HepG2 (cell line): ENCODE data around the gene KIAA1549. TPM values are rescaled to one million over a fixed set of nuclear protein-coding genes. Genes with fewer than 3 reads are reported as not detected.

ENCODE experiments used
- ATAC-seq: fragments of 200-7000 bp; cut with Tn5 transposase; 3 replicates; pipeline ENCODE4 v1.9.1; 2020; ENCODE audit warnings: mild to moderate bottlenecking, moderate library complexity
- BruUV-seq: library from RNA; stranded (reverse); fragments of 400-500 nt; replicated peaks from 2 replicates; lab custom pipeline; 2021; lab: Mats Ljungman, UMichigan
- CTCF ChIA-PET: fragments of 300-600 bp; formaldehyde crosslinking; extraction: SDS; loops from one replicate; lab custom pipeline; 2021; ENCODE audit warnings: low total read pairs, inconsistent platforms, low intra/inter-chr PET ratio; lab: Yijun Ruan, JAX
- POLR2A ChIA-PET: fragments of 350-600 bp; sonication (Branson Sonifier 250); formaldehyde crosslinking; loops from one replicate; lab custom pipeline; 2020; ENCODE audit warnings: antibody characterized with exemption, inconsistent platforms; lab: Yijun Ruan, JAX
- DNase-seq: peaks from one replicate; pipeline ENCODE4 v3.0.0-alpha.2; 2015; ENCODE audit warnings: low spot score
- FAIRE-seq: peaks from 3 replicates; lab custom pipeline; 2011; peaks lifted over from hg19 to GRCh38; lab: Jason Lieb, UNC
- H2AFZ ChIP-seq: one replicate; pipeline ENCODE4 v1.6.1; 2011; ENCODE audit warnings: low read length, inconsistent platforms
- H3K27ac ChIP-seq: fragments of 300-600 bp; 3 replicates; pipeline ENCODE4 v1.8.0; 2011; ENCODE audit warnings: mixed run types, mild to moderate bottlenecking, mixed read lengths, low read length, inconsistent platforms; ENCODE audit not compliant: insufficient read depth; ENCODE audit errors: extremely low read length
- H3K27me3 ChIP-seq, 2 experiments: fragments of 200-600 bp in 1 of 2; 2 replicates in 1 of 2; 3 replicates in 1 of 2; pipeline versions ENCODE4 v1.6.0 to v1.8.0; 2011; ENCODE audit warnings: low read length in 2 of 2, mild to moderate bottlenecking in 2 of 2, moderate library complexity in 2 of 2, inconsistent platforms in 1 of 2; ENCODE audit not compliant: insufficient read depth in 2 of 2, control insufficient read depth in 1 of 2
- H3K36me3 ChIP-seq, 2 experiments: fragments of 200-600 bp in 1 of 2; replicated peaks in 1 of 2; 2 replicates in 1 of 2; 3 replicates in 1 of 2; pipeline versions ENCODE4 v1.5.1 to v1.8.0; 2011; ENCODE audit warnings: low read length in 2 of 2, inconsistent platforms in 1 of 2; ENCODE audit not compliant: insufficient read depth in 2 of 2, control insufficient read depth in 1 of 2
- H3K4me1 ChIP-seq: 2 replicates; pipeline ENCODE4 v1.5.1; 2012; ENCODE audit warnings: low read length, inconsistent platforms; ENCODE audit not compliant: insufficient read depth
- H3K4me2 ChIP-seq: 2 replicates; pipeline ENCODE4 v1.6.0; 2011; ENCODE audit warnings: low read depth, low read length, inconsistent platforms
- H3K4me3 ChIP-seq, 3 experiments: fragments of 200-600 bp in 1 of 3; sonication (generic), shearing (Covaris generic) in 1 of 3; replicated peaks in 1 of 3; 2 replicates each; pipeline ENCODE4 v1.5.1; 2011 to 2016; ENCODE audit warnings: low read length in 3 of 3, inconsistent platforms in 2 of 3, low read depth in 2 of 3, mild to moderate bottlenecking in 2 of 3, control low read depth in 1 of 3, mixed read lengths in 1 of 3; ENCODE audit not compliant: insufficient read depth in 1 of 3
- H3K79me2 ChIP-seq: one replicate; pipeline ENCODE4 v1.6.1; 2011; ENCODE audit warnings: low read length, inconsistent platforms; ENCODE audit not compliant: insufficient read depth
- H3K9ac ChIP-seq: 2 replicates; pipeline ENCODE4 v1.6.0; 2011; ENCODE audit warnings: mild to moderate bottlenecking, low read depth, low read length, inconsistent platforms; ENCODE audit not compliant: insufficient read depth
- H3K9me3 ChIP-seq: 2 replicates; pipeline ENCODE4 v1.5.1; 2012; ENCODE audit warnings: mild to moderate bottlenecking, low read length
- H4K20me1 ChIP-seq: 2 replicates; pipeline ENCODE4 v1.6.0; 2011; ENCODE audit warnings: inconsistent platforms, mild to moderate bottlenecking, low read length, moderate library complexity; ENCODE audit not compliant: insufficient read depth
- GATA4 ChIP-seq: sonication (generic); IDR thresholded peaks from 2 replicates; pipeline ENCODE4 v1.6.1; 2016; ENCODE audit warnings: antibody characterized with exemption, low read depth, borderline replicate concordance
- RELA ChIP-seq: sonication (generic); formaldehyde crosslinking; IDR thresholded peaks from 2 replicates; pipeline ENCODE4 v1.4.0; 2020; ENCODE audit warnings: missing genetic modification reagents
- TMF1 ChIP-seq: sonication (generic); formaldehyde crosslinking; IDR thresholded peaks from 2 replicates; pipeline ENCODE4 v1.8.1; 2022; ENCODE audit warnings: low read depth, missing genetic modification reagents
- ZNF558 ChIP-seq: sonication (generic); formaldehyde crosslinking; IDR thresholded peaks from 2 replicates; pipeline ENCODE4 v1.9.0; 2022; ENCODE audit warnings: mild to moderate bottlenecking, missing genetic modification reagents, borderline replicate concordance
- ZNF652 ChIP-seq: IDR thresholded peaks from 2 replicates; pipeline ENCODE4 v1.6.1; 2016; ENCODE audit warnings: low read depth, borderline replicate concordance
- ZNF777 ChIP-seq: sonication (generic); formaldehyde crosslinking; IDR thresholded peaks from 2 replicates; pipeline ENCODE4 v1.4.0; 2020; ENCODE audit warnings: missing genetic modification reagents
- WGBS: methylation state at CpG from one replicate; pipeline ENCODE4 v1.1.6; 2017; ENCODE audit warnings: low lambda C conversion rate; 5-methylcytosine and 5-hydroxymethylcytosine counted together
- in situ Hi-C: cut with HindIII; loops from 2 replicates; pipeline ENCODE4 v1.10.0; 2017; ENCODE audit warnings: low pct_unique_long_range_greater_than_20kb; ENCODE audit not compliant: extremely low pct_ligation_motif_present
- intact Hi-C: fragments of 100-400 bp; cut with micrococcal nuclease; formaldehyde crosslinking; loops from one replicate; pipeline ENCODE4 v1.10.0; 2022; ENCODE audit not compliant: unreplicated experiment
- polyA plus RNA-seq, 8 experiments: library from polyadenylated mRNA; depleted of rRNA in 3 of 8; stranded (reverse) in 7 of 8; unstranded in 1 of 8; fragments of >200 nt; fragmentation: Illumina TruSeq in 4 of 8; extraction: Trizol in 4 of 8; gene quantifications; 2 replicates each; pipeline versions ENCODE4 v1.2.1 to v1.2.3, GENCODE V29; 2011 to 2016; ENCODE audit warnings: low read depth in 4 of 8, missing spikeins in 1 of 8, mixed read lengths in 1 of 8; ENCODE audit not compliant: insufficient read depth in 1 of 8
- total RNA-seq, 5 experiments: library from RNA; depleted of rRNA; stranded (reverse); fragments of >200 nt; fragmentation: Illumina TruSeq; extraction: Trizol; gene quantifications; 2 replicates each; pipeline ENCODE4 v1.2.3, GENCODE V29; 2016; ENCODE audit warnings: low read depth in 1 of 5
- TF ChIP-seq, protein P1 (sequence below): IDR thresholded peaks from 2 replicates; pipeline ENCODE4 v1.6.1; 2018; ENCODE audit warnings: missing genetic modification reagents
- TF ChIP-seq, protein P2 (sequence below): sonication (generic); formaldehyde crosslinking; IDR thresholded peaks from 2 replicates; pipeline ENCODE4 v1.4.0; 2020; ENCODE audit warnings: mild to moderate bottlenecking, missing genetic modification reagents
- TF ChIP-seq, protein P3 (sequence below): IDR thresholded peaks from 2 replicates; pipeline ENCODE4 v1.6.1; 2012; ENCODE audit warnings: low read depth, low read length, improper control_type of control experiment
- TF ChIP-seq, protein P4 (sequence below): sonication (generic); formaldehyde crosslinking; IDR thresholded peaks from 2 replicates; pipeline ENCODE4 v1.4.0; 2020; ENCODE audit warnings: missing genetic modification reagents, borderline replicate concordance

Gene KIAA1549
- total and polyA plus RNA-seq, 2 of the 13 experiments (the other 11 are each of a cell fraction or from before 2014, with no cell fraction given) = 1.1 to 1.8 TPM

DNA sequence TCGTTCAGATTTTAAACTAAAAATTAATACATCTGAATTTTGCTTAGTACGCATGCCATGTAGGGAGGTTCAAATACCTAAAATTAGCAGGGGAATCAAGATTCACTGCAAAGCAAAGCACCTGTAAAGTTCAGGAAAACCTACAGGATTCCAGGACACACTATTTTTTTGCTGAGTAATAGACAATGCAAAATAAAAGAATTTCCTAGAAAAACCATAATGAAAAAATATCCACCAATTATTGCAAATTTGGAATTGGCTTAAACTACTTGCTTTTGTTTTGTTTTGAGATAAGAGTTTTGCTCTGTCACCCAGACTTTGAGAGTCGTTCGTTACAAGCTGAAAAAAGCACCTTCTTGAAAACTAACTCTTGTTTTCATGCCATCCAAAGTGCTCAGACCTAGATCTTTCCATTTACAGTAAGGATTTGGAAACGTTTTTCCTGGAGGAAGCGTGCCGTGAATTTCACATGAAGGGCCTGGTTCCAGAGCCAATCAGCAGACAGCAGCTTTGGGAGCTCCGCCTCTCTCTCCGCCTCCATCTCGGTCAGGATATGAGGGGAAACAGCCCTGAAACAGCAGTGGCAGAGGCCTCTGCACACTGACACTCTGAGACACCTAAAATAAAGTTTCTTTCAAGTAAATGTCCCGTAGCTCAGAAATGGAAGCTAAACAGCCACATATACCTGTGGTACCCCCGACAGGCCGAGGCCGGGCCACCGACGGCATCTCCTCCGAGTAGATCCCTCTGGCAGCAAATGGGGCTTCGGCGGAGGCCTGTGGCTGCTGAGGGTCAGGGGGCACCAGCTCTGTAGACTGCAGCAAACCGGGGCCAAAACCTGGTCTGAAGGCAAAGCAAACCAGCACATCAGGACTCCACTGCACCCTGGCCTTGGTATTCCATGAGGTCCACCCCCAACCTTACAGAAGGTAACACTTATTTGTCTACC lies 137.3 kb downstream of the KIAA1549 start (continued):
- TF ChIP-seq, protein P1, sequence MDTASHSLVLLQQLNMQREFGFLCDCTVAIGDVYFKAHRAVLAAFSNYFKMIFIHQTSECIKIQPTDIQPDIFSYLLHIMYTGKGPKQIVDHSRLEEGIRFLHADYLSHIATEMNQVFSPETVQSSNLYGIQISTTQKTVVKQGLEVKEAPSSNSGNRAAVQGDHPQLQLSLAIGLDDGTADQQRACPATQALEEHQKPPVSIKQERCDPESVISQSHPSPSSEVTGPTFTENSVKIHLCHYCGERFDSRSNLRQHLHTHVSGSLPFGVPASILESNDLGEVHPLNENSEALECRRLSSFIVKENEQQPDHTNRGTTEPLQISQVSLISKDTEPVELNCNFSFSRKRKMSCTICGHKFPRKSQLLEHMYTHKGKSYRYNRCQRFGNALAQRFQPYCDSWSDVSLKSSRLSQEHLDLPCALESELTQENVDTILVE = no peak

DNA sequence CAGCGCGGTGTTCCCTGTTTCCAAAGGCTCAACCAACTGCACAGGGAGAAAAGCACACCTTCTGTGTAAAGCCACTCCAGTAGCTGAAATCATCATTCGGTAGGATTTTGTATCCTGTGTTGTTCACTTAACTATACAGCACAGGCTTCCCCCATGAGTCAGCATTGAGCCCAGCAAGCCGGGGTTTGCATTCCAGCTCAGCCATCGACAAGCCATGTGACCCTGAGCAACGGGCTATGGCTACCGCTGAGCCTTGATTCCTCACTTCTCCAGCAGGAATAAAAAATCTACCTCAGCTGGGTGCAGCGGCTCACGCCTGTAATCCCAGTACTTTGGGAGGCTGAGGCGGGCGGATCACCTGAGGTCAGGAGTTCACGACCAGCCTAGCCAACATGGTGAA lies 139.1 kb downstream of the KIAA1549 start:
- DNase-seq (no peak), FAIRE-seq (no peak), ATAC-seq (no peak)
- Histone ChIP-seq H2AFZ (no peak overlapping the region), H3K79me2 (no peaks in the 10 kb centered on the region), H3K4me3 (no peak overlapping the region), H4K20me1 (no peaks in the 10 kb centered on the region), H3K27me3 (no peaks in the 10 kb centered on the region), H3K27ac (no peak overlapping the region), H3K9me3 (no peaks in the 10 kb centered on the region), H3K36me3 (no peaks in the 10 kb centered on the region), H3K4me1 (no peaks in the 10 kb centered on the region), H3K4me2 (no peak overlapping the region), H3K9ac (no peak overlapping the region)
- ChIA-PET CTCF (no interaction called here), POLR2A (no interaction called here)
- in situ Hi-C loops (no loop called here), intact Hi-C loops (no loop called here)
- BruUV-seq = no TSS peak
- TF ChIP-seq ZNF652 (no peak), GATA4 (no peak), TMF1 (CRISPR knock-in tag) (no peak), RELA (CRISPR knock-in tag) (no peak), ZNF558 (CRISPR knock-in tag) (no peak), ZNF777 (CRISPR knock-in tag) (no peak)
- TF ChIP-seq, protein P2, sequence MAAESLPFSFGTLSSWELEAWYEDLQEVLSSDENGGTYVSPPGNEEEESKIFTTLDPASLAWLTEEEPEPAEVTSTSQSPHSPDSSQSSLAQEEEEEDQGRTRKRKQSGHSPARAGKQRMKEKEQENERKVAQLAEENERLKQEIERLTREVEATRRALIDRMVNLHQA = no peak
- TF ChIP-seq, protein P3, sequence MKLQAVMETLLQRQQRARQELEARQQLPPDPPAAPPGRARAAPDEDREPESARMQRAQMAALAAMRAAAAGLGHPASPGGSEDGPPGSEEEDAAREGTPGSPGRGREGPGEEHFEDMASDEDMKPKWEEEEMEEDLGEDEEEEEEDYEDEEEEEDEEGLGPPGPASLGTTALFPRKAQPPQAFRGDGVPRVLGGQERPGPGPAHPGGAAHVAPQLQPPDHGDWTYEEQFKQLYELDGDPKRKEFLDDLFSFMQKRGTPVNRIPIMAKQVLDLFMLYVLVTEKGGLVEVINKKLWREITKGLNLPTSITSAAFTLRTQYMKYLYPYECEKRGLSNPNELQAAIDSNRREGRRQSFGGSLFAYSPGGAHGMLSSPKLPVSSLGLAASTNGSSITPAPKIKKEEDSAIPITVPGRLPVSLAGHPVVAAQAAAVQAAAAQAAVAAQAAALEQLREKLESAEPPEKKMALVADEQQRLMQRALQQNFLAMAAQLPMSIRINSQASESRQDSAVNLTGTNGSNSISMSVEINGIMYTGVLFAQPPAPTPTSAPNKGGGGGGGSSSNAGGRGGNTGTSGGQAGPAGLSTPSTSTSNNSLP = no peak
- TF ChIP-seq, protein P4, sequence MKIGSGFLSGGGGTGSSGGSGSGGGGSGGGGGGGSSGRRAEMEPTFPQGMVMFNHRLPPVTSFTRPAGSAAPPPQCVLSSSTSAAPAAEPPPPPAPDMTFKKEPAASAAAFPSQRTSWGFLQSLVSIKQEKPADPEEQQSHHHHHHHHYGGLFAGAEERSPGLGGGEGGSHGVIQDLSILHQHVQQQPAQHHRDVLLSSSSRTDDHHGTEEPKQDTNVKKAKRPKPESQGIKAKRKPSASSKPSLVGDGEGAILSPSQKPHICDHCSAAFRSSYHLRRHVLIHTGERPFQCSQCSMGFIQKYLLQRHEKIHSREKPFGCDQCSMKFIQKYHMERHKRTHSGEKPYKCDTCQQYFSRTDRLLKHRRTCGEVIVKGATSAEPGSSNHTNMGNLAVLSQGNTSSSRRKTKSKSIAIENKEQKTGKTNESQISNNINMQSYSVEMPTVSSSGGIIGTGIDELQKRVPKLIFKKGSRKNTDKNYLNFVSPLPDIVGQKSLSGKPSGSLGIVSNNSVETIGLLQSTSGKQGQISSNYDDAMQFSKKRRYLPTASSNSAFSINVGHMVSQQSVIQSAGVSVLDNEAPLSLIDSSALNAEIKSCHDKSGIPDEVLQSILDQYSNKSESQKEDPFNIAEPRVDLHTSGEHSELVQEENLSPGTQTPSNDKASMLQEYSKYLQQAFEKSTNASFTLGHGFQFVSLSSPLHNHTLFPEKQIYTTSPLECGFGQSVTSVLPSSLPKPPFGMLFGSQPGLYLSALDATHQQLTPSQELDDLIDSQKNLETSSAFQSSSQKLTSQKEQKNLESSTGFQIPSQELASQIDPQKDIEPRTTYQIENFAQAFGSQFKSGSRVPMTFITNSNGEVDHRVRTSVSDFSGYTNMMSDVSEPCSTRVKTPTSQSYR (CRISPR knock-in tag) = no peak
- 94% methylated on average over 10 of the region's 12 CpGs for WGBS
